ENCODE results near the gene CFAP46.
"Not testable (repeated sequence)": the region's sequence is repeated elsewhere in the genome, so short reads cannot be mapped to it uniquely, and the experiment has no call there.

CFAP46 gene

DNA sequence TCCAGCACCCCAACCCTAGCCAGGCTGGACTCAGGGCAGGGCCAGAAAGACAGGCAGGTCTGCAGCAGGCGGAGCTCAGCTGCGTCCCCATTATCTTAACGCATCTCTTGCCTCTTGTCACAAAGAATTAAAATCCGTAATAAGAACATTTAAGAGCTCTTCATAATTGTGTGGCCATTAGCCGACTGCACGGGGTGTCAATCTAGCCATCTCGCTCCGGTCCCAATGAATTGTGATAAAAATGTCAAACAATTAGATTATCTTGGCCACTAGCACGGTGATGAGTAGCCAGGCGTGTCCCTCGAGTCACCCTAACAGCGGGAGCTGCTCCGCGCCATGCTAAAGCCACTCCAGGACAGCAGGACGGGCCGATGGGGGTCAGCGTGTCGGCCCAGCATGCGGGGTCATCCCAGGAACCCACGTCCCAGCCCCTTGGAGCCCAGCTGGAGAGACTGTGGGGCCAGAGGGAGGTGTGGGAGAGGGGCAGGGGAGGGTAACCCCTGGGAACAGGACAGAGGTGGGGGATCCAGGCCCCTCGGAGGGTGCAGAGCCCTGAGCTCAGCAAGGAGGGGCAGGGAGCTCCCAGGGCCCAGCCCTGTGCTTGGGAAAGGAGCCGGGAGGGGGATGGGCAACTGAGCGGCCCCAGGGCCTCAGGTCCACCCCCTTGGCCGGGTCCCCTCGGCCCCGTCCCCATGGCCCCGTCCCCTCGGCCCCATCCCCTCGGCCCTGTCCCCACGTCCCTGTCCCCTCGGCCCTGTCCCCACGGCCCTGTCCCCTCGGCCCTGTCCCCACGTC lies 138.8 kb downstream of the CFAP46 start:
- DNase-seq, result no peak

DNA sequence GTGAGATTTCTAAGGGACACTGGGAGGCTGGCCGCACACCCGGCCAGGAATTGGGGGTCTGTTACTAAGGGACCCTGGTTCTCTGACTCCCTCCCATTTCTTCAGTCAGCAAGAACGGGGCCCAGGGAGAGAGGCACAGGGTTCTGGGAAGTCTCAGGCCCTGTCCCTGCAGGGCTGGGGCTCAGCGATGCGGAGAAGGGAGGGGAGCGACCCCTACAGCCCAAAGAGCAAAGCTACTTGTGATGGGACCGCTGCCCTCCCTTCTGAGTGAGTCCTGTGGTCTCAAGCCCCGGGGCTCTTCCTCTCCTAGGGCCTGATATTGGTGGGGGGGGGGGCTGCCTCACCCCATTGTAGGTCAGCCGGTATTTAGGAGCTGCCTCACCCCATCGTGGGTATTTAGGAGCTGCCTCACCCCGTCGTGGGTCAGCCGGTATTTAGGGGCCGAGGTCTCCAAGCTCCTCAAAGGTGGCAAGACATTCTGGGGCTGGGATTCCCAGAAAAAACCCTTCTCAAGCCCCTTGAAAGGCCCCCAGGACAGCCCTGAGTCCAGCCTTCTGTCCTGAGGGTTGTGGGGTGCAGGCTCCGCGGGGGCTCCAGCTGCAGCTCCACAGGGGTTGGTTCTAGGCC lies 139.6 kb downstream of the CFAP46 start:
- no peak for DNase-seq

DNA sequence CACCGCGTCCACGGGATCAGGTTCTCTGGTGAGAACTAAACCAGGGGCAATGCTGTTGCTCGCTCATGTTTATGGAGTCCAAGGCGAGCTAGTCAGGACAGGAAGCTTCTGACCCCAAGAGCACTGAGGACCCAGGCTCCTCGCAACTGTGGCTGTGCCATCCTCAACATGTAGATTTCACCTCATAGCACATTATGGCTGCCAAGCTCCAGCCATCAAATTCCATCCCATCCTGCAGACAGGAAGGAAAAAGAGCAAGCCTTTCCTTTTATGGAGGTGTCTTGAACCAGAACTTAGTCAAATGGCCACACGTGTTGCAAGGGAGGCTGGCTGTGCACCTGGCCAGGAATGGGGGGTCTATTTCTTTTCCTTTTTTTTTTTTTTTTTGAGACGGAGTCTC lies 140.3 kb downstream of the CFAP46 start:
- DNase-seq, result no peak

DNA sequence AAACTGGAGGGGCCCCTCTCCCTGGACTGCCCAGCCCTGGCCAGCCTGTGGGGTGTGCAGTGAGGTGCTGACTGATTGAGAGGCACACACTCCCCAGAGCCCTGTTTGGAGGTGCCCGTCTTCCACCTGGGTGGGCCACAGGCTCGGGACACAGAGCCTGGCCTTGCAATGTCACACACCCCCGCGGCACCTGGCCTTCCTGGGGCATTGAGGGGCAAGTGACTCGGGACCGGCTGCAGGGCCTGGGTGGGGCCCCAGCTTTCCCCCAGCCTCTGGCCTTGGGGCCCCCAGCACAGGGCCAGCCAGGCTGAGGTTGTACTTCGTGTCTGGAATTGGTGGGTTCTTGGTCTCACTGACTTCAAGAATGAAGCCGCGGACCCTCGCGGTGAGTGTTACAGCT lies 142.5 kb downstream of the CFAP46 start:
- no peak for DNase-seq

DNA sequence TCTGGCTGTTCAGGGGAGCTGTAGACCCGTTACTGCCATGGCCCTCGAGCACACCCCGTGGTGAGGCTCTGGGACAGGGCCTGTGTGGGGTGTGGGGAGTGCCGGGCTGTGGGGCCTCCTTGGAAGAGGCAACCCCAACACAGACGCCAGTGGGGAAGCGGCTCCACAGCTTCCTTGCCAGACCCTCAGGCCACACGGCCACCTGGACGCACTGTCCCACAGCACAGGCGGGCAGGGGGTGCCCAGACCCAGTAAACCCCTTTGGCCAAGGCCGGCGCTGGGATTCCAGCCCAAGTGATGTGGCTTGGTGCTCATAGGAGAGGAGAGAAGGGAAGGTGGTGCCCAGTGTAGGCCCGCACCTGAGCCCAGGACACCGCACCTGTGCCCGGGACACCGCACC lies 143.5 kb downstream of the CFAP46 start:
- no peak for DNase-seq

DNA sequence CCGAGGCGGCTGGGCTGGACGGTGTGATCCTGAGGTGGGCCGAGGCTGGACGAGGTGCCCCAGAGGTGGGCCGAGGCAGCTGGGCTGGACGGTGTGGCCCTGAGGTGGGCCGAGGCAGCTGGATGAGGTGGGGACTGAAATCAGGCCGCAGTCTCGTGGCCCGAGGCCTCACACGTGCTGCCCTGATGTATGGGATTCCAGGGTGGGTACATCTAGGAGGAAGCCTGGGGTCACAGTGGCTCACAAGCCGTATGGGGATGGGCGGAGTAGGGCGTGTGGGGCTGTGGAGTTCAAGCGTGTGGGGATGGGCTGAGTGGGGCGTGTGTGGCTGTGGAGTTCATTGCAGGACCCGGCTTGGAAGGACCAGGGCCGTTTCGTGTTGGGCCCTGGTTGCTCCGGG lies 144.0 kb downstream of the CFAP46 start:
- DNase-seq, result no peak

DNA sequence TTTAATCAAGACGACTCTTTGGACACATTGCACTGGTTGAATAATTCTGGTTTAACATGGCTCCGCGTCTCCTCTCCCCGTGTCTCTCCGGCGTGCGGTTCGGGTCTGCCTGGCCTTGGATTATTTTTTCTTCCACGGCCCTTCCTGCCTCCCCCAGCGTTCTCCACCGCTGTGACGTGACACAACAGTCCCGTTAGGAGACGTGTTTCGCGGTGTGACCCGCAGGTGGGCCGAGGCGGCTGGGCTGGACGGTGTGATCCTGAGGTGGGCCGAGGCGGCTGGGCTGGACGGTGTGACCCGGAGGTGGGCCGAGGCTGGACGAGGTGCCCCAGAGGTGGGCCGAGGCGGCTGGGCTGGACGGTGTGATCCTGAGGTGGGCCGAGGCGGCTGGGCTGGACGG lies 144.4 kb downstream of the CFAP46 start:
- DNase-seq, result not testable (repeated sequence)

DNA sequence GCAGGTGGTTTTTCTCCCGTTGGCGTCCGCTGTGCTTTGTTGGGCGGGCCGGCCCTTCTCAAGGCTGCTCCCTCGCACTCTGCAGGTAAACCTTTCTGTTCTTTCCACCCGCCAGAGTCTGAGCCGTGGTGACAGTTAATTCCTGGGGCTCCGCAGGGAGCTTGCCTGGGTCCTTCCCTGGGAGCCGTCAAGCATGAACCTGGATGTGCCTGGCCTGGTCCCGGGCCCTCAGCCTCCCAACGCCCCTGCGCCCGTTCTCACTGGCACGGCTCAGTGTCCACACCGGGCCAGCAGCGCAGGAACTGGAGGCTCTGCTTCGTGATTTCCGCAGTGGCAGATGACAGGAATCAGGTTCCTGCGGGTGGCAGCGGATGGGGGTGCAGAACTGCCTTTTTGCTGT lies 145.5 kb downstream of the CFAP46 start:
- no peak for DNase-seq

DNA sequence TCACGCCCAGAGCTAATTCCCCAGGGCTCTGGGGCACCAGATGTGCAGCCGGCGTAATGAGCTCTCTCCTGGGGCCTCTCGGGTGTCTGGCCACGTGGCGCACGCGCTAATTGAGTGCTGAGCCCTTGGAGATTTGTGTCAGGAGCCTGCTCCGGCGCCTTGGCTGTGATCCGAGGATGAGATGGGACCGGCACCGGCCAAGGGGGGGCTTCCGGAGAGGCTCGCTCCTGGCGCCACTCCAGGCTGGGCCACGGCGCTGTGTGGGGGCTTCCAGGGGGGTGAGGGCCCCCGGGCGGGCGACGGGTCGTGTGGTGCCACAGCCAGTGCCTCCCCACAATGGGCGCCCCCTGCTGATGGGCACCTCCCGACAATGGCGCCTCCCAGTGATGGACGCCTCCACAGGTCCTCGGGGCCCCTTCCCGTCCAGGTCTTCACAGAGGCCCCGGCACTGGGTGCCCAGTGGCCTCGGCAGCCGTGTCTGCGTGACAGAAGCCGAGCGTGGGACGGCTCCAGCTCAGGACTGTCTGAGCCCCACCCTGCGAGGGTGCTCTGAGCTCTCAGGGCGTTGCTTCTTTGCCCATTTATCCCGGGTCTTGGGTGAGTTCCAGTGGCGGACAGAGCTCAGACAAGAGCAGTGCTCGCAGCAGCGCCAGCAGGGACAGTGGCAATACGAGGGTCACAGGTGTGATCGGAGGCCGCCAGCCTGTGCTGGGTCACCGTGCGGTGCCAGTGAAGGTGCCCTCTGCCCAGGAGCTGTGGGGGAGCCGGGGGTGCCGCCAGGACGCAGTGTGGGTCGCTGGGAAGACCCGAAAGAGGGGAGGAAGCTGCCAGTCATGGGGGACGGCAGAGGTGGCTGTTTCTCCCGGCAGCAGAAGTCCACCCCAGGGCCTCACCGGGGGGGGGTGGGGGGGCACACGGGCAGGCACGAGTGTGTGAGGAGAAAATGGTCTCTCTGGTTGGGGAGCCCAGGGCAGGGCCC lies 148.2 kb downstream of the CFAP46 start:
- DNase-seq, result no peak

DNA sequence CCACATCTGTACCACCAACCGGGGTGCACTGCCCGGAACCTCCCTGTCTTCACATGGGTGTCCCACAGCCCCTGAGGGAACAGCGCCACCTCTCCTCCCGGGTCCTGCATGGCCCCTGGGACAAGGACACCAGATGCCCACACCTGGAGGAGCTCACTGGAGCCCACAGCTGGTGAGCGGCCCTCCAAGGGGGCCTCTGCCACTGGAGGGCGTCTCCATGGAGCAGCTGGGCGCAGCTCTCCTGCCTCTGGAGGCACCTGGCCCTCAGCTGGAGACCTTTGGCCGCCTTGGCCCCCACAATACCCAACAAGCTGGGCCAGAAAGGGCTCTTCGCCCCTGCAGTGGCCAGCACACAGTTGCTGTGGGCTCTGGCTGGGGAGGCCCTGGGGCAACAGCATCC lies 149.2 kb downstream of the CFAP46 start:
- DNase-seq, result no peak

DNA sequence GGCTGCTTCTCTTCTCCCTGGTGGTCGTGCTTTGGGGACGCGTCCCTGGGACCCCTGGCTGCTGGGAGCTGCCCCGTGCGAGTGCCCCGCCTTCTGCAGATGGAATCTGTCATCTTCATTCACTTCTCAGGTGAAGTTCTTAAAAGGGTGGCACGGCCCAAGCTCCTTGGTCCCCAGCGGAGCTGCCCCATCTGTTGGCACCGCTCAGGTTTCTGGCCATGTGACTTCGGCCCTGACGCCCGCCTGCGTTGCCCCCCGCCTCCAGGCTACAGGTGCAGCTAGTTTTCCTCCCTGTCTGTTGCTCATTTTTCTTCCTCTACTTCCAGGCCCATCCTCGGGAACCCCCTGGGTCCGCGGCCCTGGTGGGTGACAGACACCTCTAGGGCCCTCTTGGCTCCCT lies 149.6 kb downstream of the CFAP46 start:
- no peak for DNase-seq

DNA sequence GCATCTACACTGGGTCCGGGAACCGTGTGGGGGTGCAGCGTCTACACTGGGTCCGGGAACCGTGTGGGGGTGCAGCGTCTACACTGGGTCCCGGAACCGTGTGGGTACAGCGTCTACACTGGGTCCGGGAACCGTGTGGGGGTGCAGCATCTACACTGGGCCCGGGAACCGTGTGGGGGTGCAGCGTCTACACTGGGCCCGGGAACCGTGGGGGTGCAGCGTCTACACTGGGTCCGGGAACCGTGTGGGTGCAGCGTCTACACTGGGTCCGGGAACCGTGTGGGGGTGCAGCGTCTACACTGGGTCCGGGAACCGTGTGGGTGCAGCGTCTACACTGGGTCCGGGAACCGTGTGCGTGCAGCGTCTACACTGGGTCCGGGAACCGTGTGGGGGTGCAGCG lies 150.3 kb downstream of the CFAP46 start:
- not testable (repeated sequence) for DNase-seq

DNA sequence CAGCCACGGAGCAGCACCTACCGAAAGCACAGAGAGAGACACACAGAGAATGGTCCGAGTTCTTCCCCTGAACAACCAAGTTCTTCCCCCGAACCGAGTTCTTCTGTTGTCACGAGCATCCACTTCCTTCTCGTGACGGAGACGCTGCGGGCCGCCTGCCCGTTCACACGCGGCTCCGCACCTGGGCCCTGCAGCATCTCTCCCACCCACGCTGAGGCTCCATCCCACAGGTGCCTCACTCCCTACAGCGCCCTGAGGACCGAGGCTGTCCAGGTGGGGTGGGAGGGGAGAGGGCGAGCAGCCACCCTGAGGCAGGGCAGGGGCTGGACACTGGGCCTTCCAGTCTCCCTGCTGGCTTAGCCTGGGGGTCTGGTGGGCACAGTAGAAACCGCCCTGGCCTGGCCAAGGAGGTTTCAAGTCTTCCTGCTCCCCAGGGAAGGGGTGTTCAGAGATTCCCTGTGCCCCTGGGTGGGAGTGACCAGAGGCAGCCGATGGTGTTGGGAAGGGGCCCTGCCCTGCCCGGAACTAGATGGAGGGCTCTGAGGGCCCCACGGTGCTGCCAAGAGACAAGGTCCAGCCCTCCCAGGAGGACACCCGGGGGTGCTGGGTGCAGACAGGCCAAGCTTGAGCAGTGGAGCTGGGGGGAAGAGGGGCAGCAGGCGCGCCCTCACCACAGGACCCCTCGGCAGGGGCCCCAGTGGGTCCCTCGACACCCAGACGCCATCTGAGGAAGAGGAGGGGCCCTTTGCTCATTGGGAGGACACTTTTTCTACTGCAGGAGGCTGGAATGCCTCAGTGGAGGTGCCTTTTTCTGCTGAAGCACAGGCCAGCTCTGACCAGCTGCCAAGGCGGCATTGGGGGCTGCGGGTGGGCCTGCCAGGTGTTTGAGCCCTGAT lies 151.2 kb downstream of the CFAP46 start:
- DNase-seq, result no peak

DNA sequence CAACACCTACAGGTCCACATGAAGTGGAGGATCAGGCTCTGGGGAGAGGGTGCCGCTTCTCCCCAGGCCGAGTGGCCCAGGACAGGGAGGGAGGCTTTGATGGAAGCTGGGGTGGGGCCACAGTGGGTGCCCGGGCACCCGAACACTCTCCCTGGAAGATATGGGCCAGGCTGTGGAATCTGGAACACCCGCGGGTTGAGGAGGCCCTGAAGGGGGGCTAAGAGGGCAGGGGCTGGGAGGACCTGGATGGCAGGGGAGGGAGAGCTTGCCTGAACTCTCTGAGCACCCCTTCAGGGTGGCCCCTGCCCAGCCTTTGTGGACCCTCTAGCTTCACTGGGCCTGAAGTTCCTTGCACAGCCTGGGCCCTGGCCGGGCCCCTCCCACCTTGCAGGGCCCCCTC lies 151.9 kb downstream of the CFAP46 start:
- no peak for DNase-seq

DNA sequence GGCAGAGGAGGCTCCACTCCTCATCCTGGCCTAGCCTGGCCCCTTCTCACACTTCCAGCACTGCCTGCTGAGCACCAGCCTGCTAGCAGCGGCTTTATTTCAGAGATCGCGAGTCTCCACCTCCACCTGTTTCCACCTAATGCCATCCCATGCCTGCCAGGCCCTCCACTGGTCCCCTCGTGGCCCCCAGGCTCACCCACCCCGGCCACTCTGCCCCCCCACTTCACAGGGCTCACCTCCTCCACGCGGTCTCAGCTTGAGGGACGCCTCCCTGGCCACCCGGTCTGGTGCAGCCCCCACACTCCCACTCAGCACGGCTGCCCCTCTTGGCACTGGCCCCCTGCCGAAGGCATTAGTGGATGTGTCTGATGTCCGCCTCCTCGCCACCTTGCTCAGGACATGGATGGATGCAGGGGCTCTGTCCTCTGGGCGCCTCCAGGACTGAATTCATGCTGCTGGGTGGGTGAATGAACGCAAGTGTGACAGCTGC lies 152.7 kb downstream of the CFAP46 start:
- no peak for DNase-seq

DNA sequence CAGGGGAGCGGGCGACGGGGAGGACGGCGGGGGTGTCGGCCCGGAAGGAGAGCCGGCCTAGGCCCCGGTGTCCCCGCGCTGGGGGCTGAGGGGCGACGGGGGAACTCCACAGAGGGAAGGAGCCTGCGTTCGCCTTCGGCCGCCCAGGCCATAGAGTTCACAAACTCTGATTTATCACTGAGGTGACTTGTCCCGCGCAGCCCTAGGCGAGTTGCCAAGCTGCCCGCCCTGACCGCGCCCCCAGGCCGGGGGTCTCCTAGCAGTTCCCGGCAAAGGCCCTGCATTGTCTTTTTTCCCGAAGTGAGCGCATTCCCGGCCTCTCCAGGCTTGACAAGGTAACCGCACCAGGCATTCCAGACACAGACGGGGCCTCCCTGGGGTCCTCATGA lies 153.5 kb downstream of the CFAP46 start:
- DNase-seq, result no peak

DNA sequence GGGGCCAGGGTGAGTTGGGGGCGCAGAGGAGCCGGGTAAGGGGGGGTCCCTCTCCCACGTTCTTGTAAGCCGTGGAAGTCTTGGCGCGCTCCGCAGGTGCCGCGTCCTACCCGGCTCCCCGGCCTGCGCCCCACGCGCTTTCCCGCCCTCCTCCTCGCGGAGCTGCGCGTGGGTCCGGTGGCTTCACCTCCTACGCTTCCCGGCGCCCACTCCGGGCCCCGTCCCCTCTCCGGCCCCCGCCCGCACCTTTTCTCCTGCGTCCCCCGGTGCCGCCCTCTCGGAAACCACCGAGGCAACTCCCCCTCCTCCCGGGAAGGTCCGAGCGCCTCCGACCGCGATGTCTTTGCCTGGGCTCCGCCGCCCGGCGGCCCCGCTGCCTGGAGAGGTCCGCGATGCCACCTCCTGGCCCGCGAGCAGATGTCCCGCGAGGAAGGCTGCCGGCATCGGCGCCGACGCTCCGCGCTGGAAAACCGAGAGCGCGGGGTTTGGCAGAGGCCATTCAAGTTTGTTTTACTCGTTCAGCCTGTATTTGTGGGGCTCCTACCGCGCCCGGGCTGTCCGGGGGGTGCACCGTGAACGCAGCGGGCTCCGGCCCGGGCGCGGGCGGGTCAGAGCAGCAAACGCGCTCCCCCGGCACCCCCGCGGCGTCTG lies 154.1 kb downstream of the CFAP46 start:
- no peak for DNase-seq

DNA sequence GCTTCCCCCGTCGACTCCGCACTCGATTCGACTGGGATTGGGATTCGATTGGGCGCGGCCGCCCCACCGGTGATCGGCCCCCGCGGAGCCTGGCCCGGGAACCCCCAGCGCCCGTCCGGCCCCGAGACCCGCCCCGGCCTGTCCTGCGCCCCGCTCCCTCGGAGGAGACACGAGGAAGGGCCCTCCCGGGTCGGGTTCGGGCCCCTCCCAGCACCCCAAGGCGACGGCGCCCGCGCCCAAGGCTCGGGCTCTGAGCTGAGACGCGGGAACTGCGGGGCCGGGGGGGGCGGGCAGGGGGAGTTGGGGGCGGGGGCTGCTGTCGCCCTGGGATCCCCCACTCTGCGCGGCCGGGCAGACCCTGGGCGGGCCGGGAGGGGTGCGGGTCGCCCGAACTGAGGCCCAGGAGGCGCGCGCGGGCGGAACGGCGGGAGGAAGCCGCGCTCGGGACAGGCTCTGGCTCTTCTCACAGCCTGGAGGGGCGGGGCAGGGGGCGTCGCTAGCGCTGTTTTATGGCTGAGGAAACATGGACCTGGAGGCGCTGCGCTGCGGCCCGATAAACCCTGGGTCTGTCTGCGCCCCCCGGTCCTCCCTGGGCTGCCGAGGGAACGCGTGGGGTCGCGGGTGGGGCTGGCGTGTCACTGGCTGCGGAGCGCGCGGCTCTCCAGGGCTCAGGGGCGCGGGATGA lies 154.7 kb downstream of the CFAP46 start:
- no peak for DNase-seq

DNA sequence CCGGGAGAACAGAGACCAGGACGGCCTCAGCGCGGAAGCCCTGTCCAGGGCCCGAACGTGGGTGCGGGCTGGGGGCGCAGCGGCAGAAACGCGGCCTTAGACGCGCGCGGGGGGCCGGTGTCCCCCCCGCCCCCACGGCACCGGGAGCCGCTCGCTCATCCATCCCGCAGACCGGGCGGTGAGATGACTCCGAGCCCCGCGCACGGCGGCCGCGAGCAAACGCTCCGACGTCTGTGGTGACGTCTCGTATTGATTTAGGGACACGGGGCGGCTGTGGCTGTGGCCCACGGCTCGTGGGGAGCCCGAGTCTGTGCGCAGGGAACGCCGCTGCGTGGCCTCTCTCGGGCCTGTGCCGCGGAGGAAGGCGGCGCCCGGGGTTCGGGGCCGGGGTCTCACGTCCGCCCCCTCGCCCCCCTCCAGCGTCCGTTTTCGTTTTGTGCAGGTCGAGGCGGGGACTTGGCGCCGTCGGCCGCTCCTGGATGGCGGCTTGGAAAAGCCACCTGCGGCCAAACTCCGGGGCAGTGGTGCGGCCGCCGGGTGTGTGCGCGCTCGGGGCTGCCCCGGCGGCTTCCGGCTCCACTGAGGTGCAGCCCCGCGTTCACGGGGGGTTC lies 155.4 kb downstream of the CFAP46 start:
- DNase-seq, result no peak

DNA sequence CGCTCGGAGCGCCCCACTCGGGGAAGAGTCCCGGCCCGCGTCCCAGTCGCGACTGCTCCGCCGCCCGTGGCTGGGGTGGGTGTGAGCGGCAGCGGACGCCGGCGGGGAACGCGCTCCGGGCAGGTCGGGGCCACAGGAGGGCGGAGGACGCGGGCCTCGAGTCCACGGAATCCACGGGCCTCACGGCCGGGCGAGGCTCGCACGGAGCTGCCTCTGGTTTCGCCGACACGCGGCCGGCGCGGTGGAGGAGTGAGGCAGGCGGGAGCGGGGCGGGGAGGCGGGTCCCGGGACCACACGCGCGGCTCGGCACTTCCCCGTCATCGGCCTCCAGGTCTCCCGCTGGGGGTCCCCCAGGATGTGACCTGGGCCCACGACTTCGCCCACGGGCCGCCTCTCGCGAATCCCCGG lies 155.9 kb downstream of the CFAP46 start:
- DNase-seq, result no peak

Measured in GOT3 (cell line).